Adrenal gland (tissue), 12 donors: ENCODE data around the gene TNNT3. TPM values are rescaled to one million over a fixed set of nuclear protein-coding genes. Genes with fewer than 3 reads are reported as not detected.

Experiments used
- DNase-seq, 7 donors: peaks; one replicate each; pipeline ENCODE4 v3.0.0-alpha.2; 2019 to 2020
- H3K27ac ChIP-seq, 5 donors: fragments of 200-600 bp; sonication (generic) in 4 of 5; 1 replicate in 3 of 5; 2 replicates in 2 of 5; pipeline versions ENCODE4 v1.5.1 to v1.8.0; 2016 to 2020; ENCODE audit warnings: mild to moderate bottlenecking in 1 of 5
- H3K27me3 ChIP-seq: fragments of 200-600 bp; 2 replicates; pipeline ENCODE4 v1.8.0; 2021
- H3K36me3 ChIP-seq, 2 donors: fragments of 200-600 bp; replicated peaks in 1 of 2; 1 replicate in 1 of 2; 2 replicates in 1 of 2; pipeline versions ENCODE4 v1.5.1 to v1.8.0; 2018 to 2022
- H3K4me1 ChIP-seq, 2 donors: fragments of 200-600 bp; replicated peaks in 1 of 2; 1 replicate in 1 of 2; 2 replicates in 1 of 2; pipeline versions ENCODE4 v1.5.1 to v1.8.0; 2018 to 2021
- H3K4me3 ChIP-seq, 4 donors: fragments of 200-600 bp; sonication (generic) in 3 of 4; one replicate each; pipeline ENCODE4 v1.5.1; 2016 to 2018
- H3K9me3 ChIP-seq, 3 donors: fragments of 200-600 bp; sonication (generic) in 1 of 3; replicated peaks in 1 of 3; 1 replicate in 2 of 3; 2 replicates in 1 of 3; pipeline versions ENCODE4 v1.5.1 to v1.8.0; 2016 to 2021
- POLR2A ChIP-seq, 2 donors: fragments of 450-650 bp; IDR thresholded peaks; one replicate each; pipeline ENCODE4 v1.6.1; 2017; ENCODE audit warnings: antibody characterized with exemption in 2 of 2, mild to moderate bottlenecking in 2 of 2, moderate library complexity in 1 of 2
- WGBS, 4 donors: extraction: QIAGEN DNeasy Blood & Tissue Kit in 2 of 4; methylation state at CpG; one replicate each; pipeline versions ENCODE4 v1.1.5 to v1.1.7; 2013 to 2017; 5-methylcytosine and 5-hydroxymethylcytosine counted together
- intact Hi-C, 2 donors: fragments of 100-400 bp; cut with DNase I; formaldehyde crosslinking; loops; one replicate each; pipeline versions ENCODE4 v1.14.1 to v1.15.0; 2022 to 2023
- microRNA-seq, 3 donors: library from miRNA; unstranded; fragments of <30 nt; microRNA quantifications; one replicate each; pipeline ENCODE4, GENCODE V29; 2017 to 2020
- polyA plus RNA-seq, 3 donors: library from polyadenylated mRNA; stranded (reverse); fragments of 200-250 nt in 2 of 3; fragments of 350-450 nt in 1 of 3; fragmentation: Illumina TruSeq in 1 of 3; extraction: RNeasy Lipid Tissue Mini Kit (QIAGEN cat#74804) in 1 of 3; gene quantifications; one replicate each; pipeline ENCODE4 v1.2.3, GENCODE V29; 2013 to 2014
- total RNA-seq, 9 donors: library from RNA; depleted of rRNA in 4 of 9; stranded (reverse); fragments of >200 nt in 4 of 9; fragments of 120-200 nt in 1 of 9; fragmentation: NEBNext Ultra II Directional in 1 of 9; extraction: Animal tissue kit (Norgen Biotek cat#: 25700) in 1 of 9; gene quantifications; one replicate each; pipeline versions ENCODE4 v1.1.0 to v1.2.4, GENCODE V29; 2013 to 2023
- TF ChIP-seq, protein P1 (sequence below), 6 experiments: fragments of 450-650 bp in 4 of 6; fragments of 200-600 bp in 2 of 6; sonication (generic) in 1 of 6; IDR thresholded peaks; 1 replicate in 5 of 6; 2 replicates in 1 of 6; pipeline versions ENCODE4 v1.5.1 to v1.8.0; 2016 to 2021; ENCODE audit warnings: antibody characterized with exemption in 6 of 6, mild to moderate bottlenecking in 2 of 6, moderate library complexity in 1 of 6
- donor health status: healthy with polysubstance abuse.
- donor health status: Bipolar disorder and iron deficiency.
- donor health status: DM: yes; HTN: yes; CAD: no.
- donor health status: DM: no; HTN: no; CAD: no.
- donor health status: DM: no; HTN: no; CAD: no.
- donor health status: DM: yes; HTN: yes; CAD: no.

Gene TNNT3
- total and polyA plus RNA-seq, 12 donors = 0.81 to 12.2 (median 5.4) TPM; not detected in 1

DNA sequence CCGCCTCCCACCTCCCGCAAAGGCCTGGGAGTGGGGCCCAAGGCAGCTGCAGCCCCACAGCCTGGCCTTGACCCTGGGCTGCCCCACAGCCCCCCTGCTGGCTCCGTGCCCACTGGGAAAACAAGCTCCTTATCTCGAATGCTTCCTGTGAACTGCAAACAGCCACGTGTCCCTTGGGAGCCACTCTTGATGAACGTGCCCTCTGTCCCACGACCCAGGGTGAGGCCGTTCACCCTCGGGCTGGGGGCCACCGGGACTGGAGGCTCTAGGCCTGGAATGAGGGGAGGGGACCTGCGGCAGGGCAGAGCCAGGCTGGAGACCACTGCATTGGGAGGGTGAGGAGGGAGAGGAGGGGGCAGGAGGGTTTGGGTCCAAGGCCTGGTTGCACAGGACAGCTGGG is 68.7 kb downstream of the TNNT3 start:
- no peak for TF ChIP-seq POLR2A (IDR thresholded peaks at IDR 0.05)
- TF ChIP-seq, protein P1, sequence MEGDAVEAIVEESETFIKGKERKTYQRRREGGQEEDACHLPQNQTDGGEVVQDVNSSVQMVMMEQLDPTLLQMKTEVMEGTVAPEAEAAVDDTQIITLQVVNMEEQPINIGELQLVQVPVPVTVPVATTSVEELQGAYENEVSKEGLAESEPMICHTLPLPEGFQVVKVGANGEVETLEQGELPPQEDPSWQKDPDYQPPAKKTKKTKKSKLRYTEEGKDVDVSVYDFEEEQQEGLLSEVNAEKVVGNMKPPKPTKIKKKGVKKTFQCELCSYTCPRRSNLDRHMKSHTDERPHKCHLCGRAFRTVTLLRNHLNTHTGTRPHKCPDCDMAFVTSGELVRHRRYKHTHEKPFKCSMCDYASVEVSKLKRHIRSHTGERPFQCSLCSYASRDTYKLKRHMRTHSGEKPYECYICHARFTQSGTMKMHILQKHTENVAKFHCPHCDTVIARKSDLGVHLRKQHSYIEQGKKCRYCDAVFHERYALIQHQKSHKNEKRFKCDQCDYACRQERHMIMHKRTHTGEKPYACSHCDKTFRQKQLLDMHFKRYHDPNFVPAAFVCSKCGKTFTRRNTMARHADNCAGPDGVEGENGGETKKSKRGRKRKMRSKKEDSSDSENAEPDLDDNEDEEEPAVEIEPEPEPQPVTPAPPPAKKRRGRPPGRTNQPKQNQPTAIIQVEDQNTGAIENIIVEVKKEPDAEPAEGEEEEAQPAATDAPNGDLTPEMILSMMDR (IDR thresholded peaks at IDR 0.05) = no peak
- intact Hi-C loops = no loop called here
- WGBS, 4 donors = no CpG with 5 or more reads among the region's 11 CpGs
- DNase-seq = no peak
- Histone ChIP-seq H3K36me3 (no peaks in the 10 kb centered on the region), H3K4me3 (no peak overlapping the region), H3K4me1 (no peaks in the 10 kb centered on the region), H3K27me3 (no peaks in the 10 kb centered on the region), H3K27ac (peak overlapping the region in 1 of 5 donors; percentile 73), H3K9me3 (no peaks in the 10 kb centered on the region)

Small RNAs within 50 kb of the gene (microRNA-seq; reads per million reads assigned to microRNA genes)
- gene MIR7847 = 0 reads per million in 3 donors

Other genes starting within 250 kb of the TNNT3 start
- gene KRTAP5-6, start 222.5 kb upstream of the TNNT3 start, total RNA-seq = under 1 TPM in 1 of 9 donors, not detected in 8; 0.61 TPM
- not detected for gene KRTAP5-6, start 222.5 kb upstream of the TNNT3 start, polyA plus RNA-seq
- gene IFITM10, start 169.1 kb upstream of the TNNT3 start, total RNA-seq = 100 to 1,000 TPM in 1 of 9 donors, 10 to 100 TPM in 7, under 1 TPM in 1; 0.28 to 112 (median 30.3) TPM
- gene IFITM10, start 169.1 kb upstream of the TNNT3 start, polyA plus RNA-seq = 100 to 1,000 TPM in 1 of 3 donors, 10 to 100 TPM in 1, 1 to 10 TPM in 1; 6.3 to 267 (median 76.5) TPM
- 1,000 to 10,000 TPM in 8 of 9 donors, 100 to 1,000 TPM in 1; 191 to 4,168 (median 2,220) TPM for gene CTSD, start 155.8 kb upstream of the TNNT3 start, total RNA-seq
- 1,000 to 10,000 TPM in 2 of 3 donors, 100 to 1,000 TPM in 1; 641 to 1,561 (median 1,335) TPM for gene CTSD, start 155.8 kb upstream of the TNNT3 start, polyA plus RNA-seq
- 1 to 10 TPM in 1 of 9 donors, under 1 TPM in 2, not detected in 6; 0.44 to 1.2 (median 0.61) TPM for gene SYT8, start 84.7 kb upstream of the TNNT3 start, total RNA-seq
- 1 to 10 TPM in 1 of 3 donors, under 1 TPM in 1, not detected in 1; 0.91 to 3.1 TPM for gene SYT8, start 84.7 kb upstream of the TNNT3 start, polyA plus RNA-seq
- 10 to 100 TPM in 1 of 9 donors, 1 to 10 TPM in 3, under 1 TPM in 2, not detected in 3; 0.55 to 12.8 (median 1.9) TPM for gene TNNI2, start 80.7 kb upstream of the TNNT3 start, total RNA-seq
- 10 to 100 TPM in 2 of 3 donors, 1 to 10 TPM in 1; 1.9 to 21.8 (median 12.0) TPM for gene TNNI2, start 80.7 kb upstream of the TNNT3 start, polyA plus RNA-seq
- gene LSP1, start 66.6 kb upstream of the TNNT3 start, total RNA-seq = 100 to 1,000 TPM in 8 of 9 donors, 1 to 10 TPM in 1; 4.0 to 323 (median 245) TPM
- gene LSP1, start 66.6 kb upstream of the TNNT3 start, polyA plus RNA-seq = 1,000 to 10,000 TPM in 1 of 3 donors, 100 to 1,000 TPM in 2; 319 to 1,341 (median 324) TPM
- gene PRR33, start 27.8 kb upstream of the TNNT3 start, total RNA-seq = under 1 TPM in 4 of 9 donors, not detected in 5; 0.07 to 0.30 (median 0.15) TPM
- 1 to 10 TPM in 2 of 3 donors, not detected in 1; 1.1 to 2.3 TPM for gene PRR33, start 27.8 kb upstream of the TNNT3 start, polyA plus RNA-seq
- 100 to 1,000 TPM in 5 of 9 donors, 10 to 100 TPM in 4; 59.3 to 282 (median 155) TPM for gene MRPL23, start 27.6 kb downstream of the TNNT3 start, total RNA-seq
- 1,000 to 10,000 TPM in 1 of 3 donors, 100 to 1,000 TPM in 1, 10 to 100 TPM in 1; 52.2 to 1,024 (median 323) TPM for gene MRPL23, start 27.6 kb downstream of the TNNT3 start, polyA plus RNA-seq
- over 10,000 TPM in 1 of 9 donors, 1,000 to 10,000 TPM in 7, 100 to 1,000 TPM in 1; 338 to 22,690 (median 1,947) TPM for gene H19, start 78.1 kb downstream of the TNNT3 start, total RNA-seq
- 1,000 to 10,000 TPM; 2,807 to 6,219 (median 3,494) TPM for gene H19, start 78.1 kb downstream of the TNNT3 start, polyA plus RNA-seq
- 100 to 1,000 TPM in 5 of 9 donors, 10 to 100 TPM in 4; 41.8 to 693 (median 136) TPM for gene IGF2, start 219.7 kb downstream of the TNNT3 start, total RNA-seq
- 100 to 1,000 TPM in 2 of 3 donors, 10 to 100 TPM in 1; 96.5 to 307 (median 102) TPM for gene IGF2, start 219.7 kb downstream of the TNNT3 start, polyA plus RNA-seq
- gene INS, start 241.5 kb downstream of the TNNT3 start, total RNA-seq = 1 to 10 TPM in 1 of 9 donors, under 1 TPM in 1, not detected in 7; 0.72 to 2.2 TPM
- gene INS, start 241.5 kb downstream of the TNNT3 start, polyA plus RNA-seq = 10 to 100 TPM in 2 of 3 donors, not detected in 1; 10.9 to 45.2 TPM